T-helper 1 cell treated with Interleukin-12 subunit alpha and Interleukin-12 subunit beta and Interleukin-4 antibody, amounts not matched to agents 30 ng/mL and 1 ng/mL, for 36 hours (primary cell): Measurements from ENCODE around the gene MT1F. TPM values are rescaled to one million over a fixed set of nuclear protein-coding genes. Genes with fewer than 3 reads are reported as not detected.

Source experiments
- intact Hi-C: fragments of 100-400 bp; cut with micrococcal nuclease; formaldehyde crosslinking; loops from one replicate; pipeline ENCODE4 v1.15.1; 2024
- total RNA-seq: library from RNA; stranded (reverse); gene quantifications from 2 replicates; pipeline ENCODE4 v1.2.3, GENCODE V29; 2022

MT1F gene
- total RNA-seq, 1 donor from 2014 or later: 25.2 TPM

- intact Hi-C loops: loop anchor here (1.0 kb wide), 8 partner anchors 8 to 77 kb away; partner anchors contain the start of genes MT1F, MT1X and MT2A
Observed at GRCh38 chr16:56625140-56625942, 32.4 kb upstream of the MT1F start, which contains the start of gene MT1E. Gene MT1E, plus strand, starts transcription at chr16:56625781. Its CDS starts 71 bp downstream, at chr16:56625852.

GRCh38 chr16:56625943-56626654, 31.7 kb upstream of the MT1F start:
- intact Hi-C loops: loop anchor here (1.0 kb wide), 8 partner anchors 8 to 76 kb away; partner anchors contain the start of genes MT1F, MT1X and MT2A

- intact Hi-C loops: no loop called here
Observed at GRCh38 chr16:56626685-56627084, 31.1 kb upstream of the MT1F start.

- intact Hi-C loops: no loop called here
Observed at GRCh38 chr16:56628486-56629350, 29.0 kb upstream of the MT1F start.

- intact Hi-C loops: no loop called here
Observed at GRCh38 chr16:56629531-56629930, 28.2 kb upstream of the MT1F start.

GRCh38 chr16:56630134-56630533, 27.6 kb upstream of the MT1F start:
- intact Hi-C loops: no loop called here

- intact Hi-C loops: no loop called here
Observed at GRCh38 chr16:56631197-56631596, 26.6 kb upstream of the MT1F start.

- intact Hi-C loops: loop anchor here (1.0 kb wide), 1 partner anchor 54 kb away; no protein-coding TSS in a partner anchor
Observed at GRCh38 chr16:56631832-56632155, 26.0 kb upstream of the MT1F start.

- intact Hi-C loops: loop anchor here (1.0 kb wide), 1 partner anchor 55 kb away; no protein-coding TSS in a partner anchor
Observed at GRCh38 chr16:56632156-56632847, 25.5 kb upstream of the MT1F start, which contains the start of gene MT1M. Gene MT1M, plus strand, starts transcription at chr16:56632659. Its CDS starts 73 bp downstream, at chr16:56632732.

- intact Hi-C loops: loop anchor here (1.0 kb wide), 1 partner anchor 56 kb away; no protein-coding TSS in a partner anchor
Observed at GRCh38 chr16:56632848-56633365, 24.9 kb upstream of the MT1F start.

- intact Hi-C loops: no loop called here
Observed at GRCh38 chr16:56633535-56633934, 24.2 kb upstream of the MT1F start.

GRCh38 chr16:56634715-56635440, 22.9 kb upstream of the MT1F start:
- intact Hi-C loops: loop anchor here (1.0 kb wide), 1 partner anchor 10 kb away; the partner anchor contains the start of gene MT1E

GRCh38 chr16:56635441-56635967, 22.3 kb upstream of the MT1F start:
- intact Hi-C loops: no loop called here

GRCh38 chr16:56636616-56637413, 20.9 kb upstream of the MT1F start:
- intact Hi-C loops: no loop called here

- intact Hi-C loops: no loop called here
Observed at GRCh38 chr16:56637814-56638750, 19.7 kb upstream of the MT1F start, which contains the start of gene MT1A. Gene MT1A, plus strand, starts transcription at chr16:56638666. Its CDS starts 73 bp downstream, at chr16:56638739.

GRCh38 chr16:56639045-56639444, 18.7 kb upstream of the MT1F start:
- intact Hi-C loops: no loop called here

- intact Hi-C loops: no loop called here
Observed at GRCh38 chr16:56640076-56640475, 17.7 kb upstream of the MT1F start.
